ENCODE data around the gene DLG2.

- TF ChIP-seq CTCF (conservative IDR thresholded peaks at IDR 0.05; ENCODE audit: low read length) (no peak), EZH2phosphoT487 (IDR thresholded peaks at IDR 0.05; ENCODE audit: borderline replicate concordance, low read depth, low read length) (no peak)
These were observed 327.7 kb downstream of the DLG2 start for GRCh38 chr11:85299258-85299942.
